Activated CD4-positive, alpha-beta T cell treated with anti-CD3 and anti-CD28 coated beads for 24 hours (primary cell): ENCODE results near the gene PLD1.
"Not testable (repeated sequence)": the region's sequence is repeated elsewhere in the genome, so short reads cannot be mapped to it uniquely, and the experiment has no call there.

ENCODE experiments used
- DNase-seq, 2 donors: peaks; one replicate each; pipeline ENCODE4 v3.0.0-alpha.2; 2020; ENCODE audit warnings: low read depth in 2 of 2

PLD1 gene

GRCh38 chr3:171814662-171815061, 4.4 kb upstream of the PLD1 start:
- DNase-seq = not testable (repeated sequence)

- DNase-seq = no peak
These were observed 3.7 kb upstream of the PLD1 start for GRCh38 chr3:171813897-171814460.

GRCh38 chr3:171813278-171813896, 3.1 kb upstream of the PLD1 start:
- no peak for DNase-seq

- DNase-seq = no peak
These were observed 2.5 kb upstream of the PLD1 start for GRCh38 chr3:171812811-171813210.

GRCh38 chr3:171811913-171812335, 1.6 kb upstream of the PLD1 start:
- no peak for DNase-seq

GRCh38 chr3:171811295-171811912, 1.1 kb upstream of the PLD1 start:
- DNase-seq = no peak

- DNase-seq = no peak
These were observed 479 bp upstream of the PLD1 start for GRCh38 chr3:171810629-171811294.

- DNase-seq = no peak
These were observed 747 bp downstream of the PLD1 start for GRCh38 chr3:171809611-171809860.

- no peak for DNase-seq
These were observed 2.5 kb downstream of the PLD1 start for GRCh38 chr3:171807806-171808205.

GRCh38 chr3:171807129-171807675, 3.1 kb downstream of the PLD1 start:
- DNase-seq = no peak

GRCh38 chr3:171806200-171807128, 3.8 kb downstream of the PLD1 start:
- DNase-seq = no peak

- DNase-seq = no peak
These were observed 4.6 kb downstream of the PLD1 start for GRCh38 chr3:171805687-171806086.

- no peak for DNase-seq
These were observed 5.5 kb downstream of the PLD1 start for GRCh38 chr3:171804618-171805389.

- DNase-seq = no peak
These were observed 7.2 kb downstream of the PLD1 start for GRCh38 chr3:171803044-171803443.

GRCh38 chr3:171802590-171802956, 7.7 kb downstream of the PLD1 start:
- DNase-seq = no peak

- no peak for DNase-seq
These were observed 8.3 kb downstream of the PLD1 start for GRCh38 chr3:171801738-171802589.

GRCh38 chr3:171799501-171799900, 10.8 kb downstream of the PLD1 start:
- no peak for DNase-seq

GRCh38 chr3:171797873-171798272, 12.4 kb downstream of the PLD1 start:
- DNase-seq = no peak

- DNase-seq = no peak
These were observed 13.0 kb downstream of the PLD1 start for GRCh38 chr3:171797265-171797679.

GRCh38 chr3:171796625-171797264, 13.5 kb downstream of the PLD1 start:
- DNase-seq = no peak
